IgD-negative memory B cell (primary cell): ENCODE data around the gene SMAD6. TPM values are rescaled to one million over a fixed set of nuclear protein-coding genes. Genes with fewer than 3 reads are reported as not detected.

Experiments used
- H3K27ac Mint-ChIP-seq, 3 donors: one replicate each; pipeline ENCODE4 v1.8.0; 2020 to 2022; ENCODE audit warnings: mild to moderate bottlenecking in 3 of 3, mixed read lengths in 3 of 3, moderate library complexity in 1 of 3
- H3K27me3 Mint-ChIP-seq: one replicate; pipeline ENCODE4 v1.8.0; 2021; ENCODE audit warnings: mixed read lengths
- H3K36me3 Mint-ChIP-seq: one replicate; pipeline ENCODE4 v1.8.0; 2020; ENCODE audit warnings: mild to moderate bottlenecking, mixed read lengths
- H3K4me1 Mint-ChIP-seq, 3 donors: one replicate each; pipeline ENCODE4 v1.8.0; 2020 to 2022; ENCODE audit warnings: mixed read lengths in 3 of 3, mild to moderate bottlenecking in 1 of 3
- H3K4me3 Mint-ChIP-seq, 4 donors: one replicate each; pipeline ENCODE4 v1.8.0; 2020 to 2022; ENCODE audit warnings: mild to moderate bottlenecking in 4 of 4, mixed read lengths in 4 of 4, moderate library complexity in 3 of 4
- H3K9me3 Mint-ChIP-seq, 3 donors: one replicate each; pipeline ENCODE4 v1.8.0; 2020 to 2021; ENCODE audit warnings: mixed read lengths in 3 of 3, mild to moderate bottlenecking in 1 of 3
- polyA plus RNA-seq: library from polyadenylated mRNA; unstranded; fragments of 300-500 nt; fragmentation: Illumina TruSeq; gene quantifications from one replicate; pipeline ENCODE4 v1.2.3, GENCODE V29; 2021

Gene SMAD6
- polyA plus RNA-seq, 1 donor from 2014 or later: not detected

- Mint-ChIP-seq H3K4me1 (no peaks in the 10 kb centered on the region), H3K27ac (no peak overlapping the region), H3K36me3 (peaks cover 1% of the 10 kb centered on the region), H3K9me3 (peaks cover 0 to 5% (median 3%) of the 10 kb centered on the region in 3 donors), H3K4me3 (no peak overlapping the region), H3K27me3 (peaks cover 4% of the 10 kb centered on the region)
Observed at GRCh38 chr15:66663664-66664063, 38.4 kb upstream of the SMAD6 start.

GRCh38 chr15:66670175-66670574, 31.9 kb upstream of the SMAD6 start:
- Mint-ChIP-seq H3K27ac (no peak overlapping the region), H3K27me3 (peaks cover 12% of the 10 kb centered on the region), H3K4me1 (peaks cover 2 to 9% (median 4%) of the 10 kb centered on the region in 3 donors), H3K36me3 (no peaks in the 10 kb centered on the region), H3K9me3 (peaks cover 0 to 5% (median 3%) of the 10 kb centered on the region in 3 donors), H3K4me3 (no peak overlapping the region)

GRCh38 chr15:66670762-66671580, 31.1 kb upstream of the SMAD6 start:
- H3K4me3 Mint-ChIP-seq: no peak overlapping the region
- H3K27me3 Mint-ChIP-seq: peaks cover 12% of the 10 kb centered on the region
- peaks cover 3 to 13% (median 5%) of the 10 kb centered on the region in 3 donors for H3K4me1 Mint-ChIP-seq
- peaks cover 0 to 5% (median 3%) of the 10 kb centered on the region in 3 donors for H3K9me3 Mint-ChIP-seq
- H3K36me3 Mint-ChIP-seq: no peaks in the 10 kb centered on the region
- no peak overlapping the region for H3K27ac Mint-ChIP-seq

- Mint-ChIP-seq H3K9me3 (peaks cover 0 to 2% (median 1%) of the 10 kb centered on the region in 3 donors), H3K27ac (no peak overlapping the region), H3K4me1 (peaks cover 3 to 13% (median 8%) of the 10 kb centered on the region in 3 donors), H3K27me3 (peaks cover 7% of the 10 kb centered on the region), H3K4me3 (no peak overlapping the region), H3K36me3 (no peaks in the 10 kb centered on the region)
Observed at GRCh38 chr15:66672867-66673266, 29.2 kb upstream of the SMAD6 start.

- Mint-ChIP-seq H3K27ac (no peak overlapping the region), H3K36me3 (no peaks in the 10 kb centered on the region), H3K9me3 (no peaks in the 10 kb centered on the region), H3K27me3 (peaks cover 7% of the 10 kb centered on the region), H3K4me1 (peaks cover 3 to 13% (median 8%) of the 10 kb centered on the region in 3 donors), H3K4me3 (peak overlapping the region in 1 of 4 donors; percentile 28)
Observed at GRCh38 chr15:66673410-66674322, 28.4 kb upstream of the SMAD6 start.

- H3K9me3 Mint-ChIP-seq: no peaks in the 10 kb centered on the region
- no peak overlapping the region for H3K4me3 Mint-ChIP-seq
- H3K27me3 Mint-ChIP-seq: peaks cover 3% of the 10 kb centered on the region
- H3K4me1 Mint-ChIP-seq: peaks cover 3 to 13% (median 8%) of the 10 kb centered on the region in 3 donors
- no peak overlapping the region for H3K27ac Mint-ChIP-seq
- no peaks in the 10 kb centered on the region for H3K36me3 Mint-ChIP-seq
Observed at GRCh38 chr15:66674756-66675155, 27.3 kb upstream of the SMAD6 start.

- Mint-ChIP-seq H3K9me3 (no peaks in the 10 kb centered on the region), H3K27ac (no peak overlapping the region), H3K4me3 (no peak overlapping the region), H3K36me3 (no peaks in the 10 kb centered on the region), H3K27me3 (peaks cover 1% of the 10 kb centered on the region), H3K4me1 (peaks cover 3 to 13% (median 8%) of the 10 kb centered on the region in 3 donors)
Observed at GRCh38 chr15:66675446-66675845, 26.6 kb upstream of the SMAD6 start.

GRCh38 chr15:66677336-66677735, 24.7 kb upstream of the SMAD6 start:
- Mint-ChIP-seq H3K27me3 (peaks cover 1% of the 10 kb centered on the region), H3K4me3 (no peak overlapping the region), H3K4me1 (peaks cover 3 to 13% (median 8%) of the 10 kb centered on the region in 3 donors), H3K9me3 (peaks cover 0 to 8% (median 5%) of the 10 kb centered on the region in 3 donors), H3K27ac (peak overlapping the region in 1 of 3 donors; percentile 41), H3K36me3 (no peaks in the 10 kb centered on the region)

GRCh38 chr15:66679061-66679656, 22.9 kb upstream of the SMAD6 start:
- H3K4me3 Mint-ChIP-seq: no peak overlapping the region
- H3K27ac Mint-ChIP-seq: no peak overlapping the region
- H3K36me3 Mint-ChIP-seq: no peaks in the 10 kb centered on the region
- H3K4me1 Mint-ChIP-seq: peaks cover 5 to 13% (median 8%) of the 10 kb centered on the region in 3 donors
- peaks cover 0 to 8% (median 5%) of the 10 kb centered on the region in 3 donors for H3K9me3 Mint-ChIP-seq
- H3K27me3 Mint-ChIP-seq: peaks cover 1% of the 10 kb centered on the region

GRCh38 chr15:66679657-66680108, 22.4 kb upstream of the SMAD6 start:
- peaks cover 0 to 8% (median 5%) of the 10 kb centered on the region in 3 donors for H3K9me3 Mint-ChIP-seq
- H3K4me1 Mint-ChIP-seq: peaks cover 4 to 10% (median 7%) of the 10 kb centered on the region in 3 donors
- H3K27ac Mint-ChIP-seq: no peak overlapping the region
- H3K36me3 Mint-ChIP-seq: no peaks in the 10 kb centered on the region
- no peak overlapping the region for H3K4me3 Mint-ChIP-seq
- peaks cover under 1% of the 10 kb centered on the region for H3K27me3 Mint-ChIP-seq

- no peak overlapping the region for H3K27ac Mint-ChIP-seq
- H3K9me3 Mint-ChIP-seq: peaks cover 0 to 8% (median 5%) of the 10 kb centered on the region in 3 donors
- no peaks in the 10 kb centered on the region for H3K36me3 Mint-ChIP-seq
- H3K4me1 Mint-ChIP-seq: peaks cover 3 to 10% (median 7%) of the 10 kb centered on the region in 3 donors
- H3K4me3 Mint-ChIP-seq: peak overlapping the region in 1 of 4 donors; percentile 60
- H3K27me3 Mint-ChIP-seq: no peaks in the 10 kb centered on the region
Observed at GRCh38 chr15:66680502-66680901, 21.5 kb upstream of the SMAD6 start.

GRCh38 chr15:66681395-66681794, 20.6 kb upstream of the SMAD6 start:
- Mint-ChIP-seq H3K9me3 (peaks cover 0 to 8% (median 5%) of the 10 kb centered on the region in 3 donors), H3K4me1 (peaks cover 2 to 12% (median 5%) of the 10 kb centered on the region in 3 donors), H3K27me3 (no peaks in the 10 kb centered on the region), H3K36me3 (no peaks in the 10 kb centered on the region), H3K4me3 (no peak overlapping the region), H3K27ac (no peak overlapping the region)

GRCh38 chr15:66682246-66682645, 19.8 kb upstream of the SMAD6 start:
- Mint-ChIP-seq H3K4me3 (no peak overlapping the region), H3K27ac (no peak overlapping the region), H3K9me3 (peaks cover 0 to 8% (median 5%) of the 10 kb centered on the region in 3 donors), H3K36me3 (no peaks in the 10 kb centered on the region), H3K4me1 (peaks cover 2 to 12% (median 5%) of the 10 kb centered on the region in 3 donors), H3K27me3 (no peaks in the 10 kb centered on the region)

GRCh38 chr15:66682865-66683264, 19.2 kb upstream of the SMAD6 start:
- Mint-ChIP-seq H3K9me3 (peaks cover 0 to 8% (median 5%) of the 10 kb centered on the region in 3 donors), H3K4me3 (no peak overlapping the region), H3K27ac (no peak overlapping the region), H3K4me1 (peaks cover 0 to 12% (median 5%) of the 10 kb centered on the region in 3 donors), H3K36me3 (no peaks in the 10 kb centered on the region), H3K27me3 (no peaks in the 10 kb centered on the region)
